Neural cell (in vitro differentiated cells): Measurements from ENCODE around the gene MAP3K5. TPM values are rescaled to one million over a fixed set of nuclear protein-coding genes. Genes with fewer than 3 reads are reported as not detected.

Experiments used
- H2AFZ ChIP-seq: fragments of 200-600, 300-800 bp; sonication (generic), shearing (Covaris generic); 2 replicates; pipeline ENCODE4 v1.6.0; 2014; ENCODE audit warnings: low read depth, mild to moderate bottlenecking, antibody characterized with exemption, low read length, moderate library complexity
- H3F3A ChIP-seq: fragments of 200-600 bp; shearing (Covaris generic); 2 replicates; pipeline ENCODE4 v1.6.1; 2016; ENCODE audit warnings: mild to moderate bottlenecking, moderate library complexity, mixed read lengths, antibody characterized with exemption, low read length; ENCODE audit not compliant: insufficient read depth, poor library complexity, severe bottlenecking
- H3K27ac ChIP-seq: fragments of 200-600, 300-800 bp; sonication (generic), shearing (Covaris generic); 2 replicates; pipeline ENCODE4 v1.5.1; 2014; ENCODE audit warnings: mild to moderate bottlenecking, low read length, moderate library complexity
- H3K27me3 ChIP-seq: fragments of 300-800, 200-600 bp; sonication (generic), shearing (Covaris generic); 2 replicates; pipeline ENCODE4 v1.6.0; 2014; ENCODE audit warnings: mild to moderate bottlenecking, low read depth, low read length, moderate library complexity; ENCODE audit not compliant: insufficient read depth
- H3K36me3 ChIP-seq: fragments of 300-800, 200-600 bp; sonication (generic), shearing (Covaris generic); 2 replicates; pipeline ENCODE4 v1.5.1; 2014; ENCODE audit warnings: mild to moderate bottlenecking, antibody characterized with exemption, low read length, moderate library complexity; ENCODE audit not compliant: insufficient read depth
- H3K4me2 ChIP-seq: fragments of 300-800, 200-600 bp; sonication (generic), shearing (Covaris generic); 2 replicates; pipeline ENCODE4 v1.6.0; 2014; ENCODE audit warnings: mild to moderate bottlenecking, low read length
- H3K4me3 ChIP-seq: fragments of 300-800, 200-600 bp; sonication (generic), shearing (Covaris generic); 2 replicates; pipeline ENCODE4 v1.5.1; 2014; ENCODE audit warnings: mild to moderate bottlenecking, low read length, moderate library complexity
- H3K79me2 ChIP-seq: fragments of 200-600 bp; shearing (Covaris generic); replicated peaks from 2 replicates; pipeline ENCODE4 v1.6.0; 2014; ENCODE audit warnings: mild to moderate bottlenecking, low read length, moderate library complexity; ENCODE audit not compliant: insufficient read depth
- H3K9ac ChIP-seq: fragments of 300-800, 200-600 bp; sonication (generic), shearing (Covaris generic); 2 replicates; pipeline ENCODE4 v1.6.1; 2016; ENCODE audit warnings: mild to moderate bottlenecking, low read length, mixed read lengths
- H3K9me2 ChIP-seq: fragments of 200-600 bp; shearing (Covaris generic); 2 replicates; pipeline ENCODE4 v1.6.1; 2016; ENCODE audit warnings: mild to moderate bottlenecking, low read length, mixed read lengths; ENCODE audit not compliant: insufficient read depth
- H3K9me3 ChIP-seq: fragments of 200-600, 300-800 bp; sonication (generic), shearing (Covaris generic); 2 replicates; pipeline ENCODE4 v1.6.1; 2016; ENCODE audit warnings: mild to moderate bottlenecking, mixed run types, low read length, moderate library complexity, mixed read lengths
- H4K20me1 ChIP-seq: fragments of 200-600 bp; shearing (Covaris generic); 2 replicates; pipeline ENCODE4 v1.6.1; 2016; ENCODE audit warnings: mild to moderate bottlenecking, mixed run types; ENCODE audit not compliant: insufficient read depth
- EP300 ChIP-seq: fragments of 450-650 bp; conservative IDR thresholded peaks from 2 replicates; pipeline ENCODE4 v1.6.1; 2014; ENCODE audit warnings: antibody characterized with exemption, mild to moderate bottlenecking, moderate library complexity; ENCODE audit not compliant: poor library complexity, severe bottlenecking
- EZH2 ChIP-seq: fragments of 200-600, 300-800 bp; shearing (Covaris generic), sonication (generic); IDR thresholded peaks from 2 replicates; pipeline ENCODE4 v1.6.1; 2014; ENCODE audit warnings: antibody characterized with exemption, low read length, borderline replicate concordance, mild to moderate bottlenecking; ENCODE audit not compliant: insufficient read depth, poor library complexity, severe bottlenecking
- MXI1 ChIP-seq: fragments of 450-650 bp; conservative IDR thresholded peaks from 2 replicates; pipeline ENCODE4 v1.6.1; 2014; ENCODE audit warnings: antibody characterized with exemption, mild to moderate bottlenecking; ENCODE audit not compliant: poor library complexity, severe bottlenecking
- POLR2AphosphoS5 ChIP-seq: IDR thresholded peaks from 2 replicates; pipeline ENCODE4 v1.6.1; 2012
- RAD21 ChIP-seq: fragments of 450-650 bp; conservative IDR thresholded peaks from 2 replicates; pipeline ENCODE4 v1.6.1; 2014; ENCODE audit warnings: antibody characterized with exemption, mild to moderate bottlenecking, moderate library complexity
- SMC3 ChIP-seq: fragments of 450-650 bp; conservative IDR thresholded peaks from 2 replicates; pipeline ENCODE4 v1.6.1; 2014; ENCODE audit warnings: antibody characterized with exemption, mild to moderate bottlenecking, moderate library complexity; ENCODE audit not compliant: poor library complexity
- TAF1 ChIP-seq: IDR thresholded peaks from 2 replicates; pipeline ENCODE4 v1.6.1; 2012; ENCODE audit warnings: low read depth
- polyA plus RNA-seq: library from polyadenylated mRNA; depleted of rRNA; stranded (reverse); fragments of >200 nt; gene quantifications from 2 replicates; pipeline ENCODE4 v1.2.3, GENCODE V29; 2014
- TF ChIP-seq, protein P1 (sequence below): fragments of 450-650 bp; IDR thresholded peaks from 2 replicates; pipeline ENCODE4 v1.5.1; 2014; ENCODE audit warnings: antibody characterized with exemption, mild to moderate bottlenecking, moderate library complexity; ENCODE audit not compliant: poor library complexity, severe bottlenecking
- TF ChIP-seq, protein P2 (sequence below): IDR thresholded peaks from 2 replicates; pipeline ENCODE4 v1.6.1; 2012; ENCODE audit warnings: borderline replicate concordance

The MAP3K5 gene
- polyA plus RNA-seq, 1 donor from 2014 or later = 2.0 TPM

DNA sequence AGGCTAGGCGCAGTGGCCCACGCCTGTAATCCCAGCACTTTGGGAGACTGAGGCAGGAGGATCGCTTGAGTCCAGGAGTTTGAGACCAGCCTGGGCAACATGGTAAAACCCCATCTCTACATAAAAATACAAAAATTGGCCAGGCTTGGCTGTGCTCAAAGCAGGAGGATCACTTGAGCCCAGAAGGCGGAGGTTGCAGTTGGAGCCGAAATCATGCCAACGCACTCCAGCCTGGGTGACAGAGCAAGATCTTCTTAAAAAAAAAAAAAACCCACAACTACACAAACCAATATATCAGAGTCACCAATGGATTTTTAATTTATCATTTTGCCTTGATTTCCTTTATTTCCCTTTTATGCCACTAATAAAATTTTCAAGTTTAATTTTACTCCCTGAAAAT, 9.3 kb downstream of the MAP3K5 start:
- H3K27ac ChIP-seq = no peak overlapping the region
- TF ChIP-seq POLR2AphosphoS5 = no peak
- TF ChIP-seq EP300 = no peak
- TF ChIP-seq TAF1 = no peak
- TF ChIP-seq, protein P1, sequence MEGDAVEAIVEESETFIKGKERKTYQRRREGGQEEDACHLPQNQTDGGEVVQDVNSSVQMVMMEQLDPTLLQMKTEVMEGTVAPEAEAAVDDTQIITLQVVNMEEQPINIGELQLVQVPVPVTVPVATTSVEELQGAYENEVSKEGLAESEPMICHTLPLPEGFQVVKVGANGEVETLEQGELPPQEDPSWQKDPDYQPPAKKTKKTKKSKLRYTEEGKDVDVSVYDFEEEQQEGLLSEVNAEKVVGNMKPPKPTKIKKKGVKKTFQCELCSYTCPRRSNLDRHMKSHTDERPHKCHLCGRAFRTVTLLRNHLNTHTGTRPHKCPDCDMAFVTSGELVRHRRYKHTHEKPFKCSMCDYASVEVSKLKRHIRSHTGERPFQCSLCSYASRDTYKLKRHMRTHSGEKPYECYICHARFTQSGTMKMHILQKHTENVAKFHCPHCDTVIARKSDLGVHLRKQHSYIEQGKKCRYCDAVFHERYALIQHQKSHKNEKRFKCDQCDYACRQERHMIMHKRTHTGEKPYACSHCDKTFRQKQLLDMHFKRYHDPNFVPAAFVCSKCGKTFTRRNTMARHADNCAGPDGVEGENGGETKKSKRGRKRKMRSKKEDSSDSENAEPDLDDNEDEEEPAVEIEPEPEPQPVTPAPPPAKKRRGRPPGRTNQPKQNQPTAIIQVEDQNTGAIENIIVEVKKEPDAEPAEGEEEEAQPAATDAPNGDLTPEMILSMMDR = no peak
- no peak for TF ChIP-seq SMC3
- no peak for TF ChIP-seq EZH2
- TF ChIP-seq, protein P2, sequence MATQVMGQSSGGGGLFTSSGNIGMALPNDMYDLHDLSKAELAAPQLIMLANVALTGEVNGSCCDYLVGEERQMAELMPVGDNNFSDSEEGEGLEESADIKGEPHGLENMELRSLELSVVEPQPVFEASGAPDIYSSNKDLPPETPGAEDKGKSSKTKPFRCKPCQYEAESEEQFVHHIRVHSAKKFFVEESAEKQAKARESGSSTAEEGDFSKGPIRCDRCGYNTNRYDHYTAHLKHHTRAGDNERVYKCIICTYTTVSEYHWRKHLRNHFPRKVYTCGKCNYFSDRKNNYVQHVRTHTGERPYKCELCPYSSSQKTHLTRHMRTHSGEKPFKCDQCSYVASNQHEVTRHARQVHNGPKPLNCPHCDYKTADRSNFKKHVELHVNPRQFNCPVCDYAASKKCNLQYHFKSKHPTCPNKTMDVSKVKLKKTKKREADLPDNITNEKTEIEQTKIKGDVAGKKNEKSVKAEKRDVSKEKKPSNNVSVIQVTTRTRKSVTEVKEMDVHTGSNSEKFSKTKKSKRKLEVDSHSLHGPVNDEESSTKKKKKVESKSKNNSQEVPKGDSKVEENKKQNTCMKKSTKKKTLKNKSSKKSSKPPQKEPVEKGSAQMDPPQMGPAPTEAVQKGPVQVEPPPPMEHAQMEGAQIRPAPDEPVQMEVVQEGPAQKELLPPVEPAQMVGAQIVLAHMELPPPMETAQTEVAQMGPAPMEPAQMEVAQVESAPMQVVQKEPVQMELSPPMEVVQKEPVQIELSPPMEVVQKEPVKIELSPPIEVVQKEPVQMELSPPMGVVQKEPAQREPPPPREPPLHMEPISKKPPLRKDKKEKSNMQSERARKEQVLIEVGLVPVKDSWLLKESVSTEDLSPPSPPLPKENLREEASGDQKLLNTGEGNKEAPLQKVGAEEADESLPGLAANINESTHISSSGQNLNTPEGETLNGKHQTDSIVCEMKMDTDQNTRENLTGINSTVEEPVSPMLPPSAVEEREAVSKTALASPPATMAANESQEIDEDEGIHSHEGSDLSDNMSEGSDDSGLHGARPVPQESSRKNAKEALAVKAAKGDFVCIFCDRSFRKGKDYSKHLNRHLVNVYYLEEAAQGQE = no peak
- TF ChIP-seq RAD21 = no peak
- TF ChIP-seq MXI1 = no peak
- no peaks in the 10 kb centered on the region for H3K79me2 ChIP-seq
- H3K36me3 ChIP-seq = no peaks in the 10 kb centered on the region
- H3K9me3 ChIP-seq = no peaks in the 10 kb centered on the region
- no peak overlapping the region for H3K4me2 ChIP-seq
- H3K9ac ChIP-seq = no peak overlapping the region
- no peak overlapping the region for H3K4me3 ChIP-seq
- no peak overlapping the region for H2AFZ ChIP-seq
- no peaks in the 10 kb centered on the region for H3K27me3 ChIP-seq
- no peaks in the 10 kb centered on the region for H4K20me1 ChIP-seq
- no peaks in the 10 kb centered on the region for H3F3A ChIP-seq
- no peaks in the 10 kb centered on the region for H3K9me2 ChIP-seq

DNA sequence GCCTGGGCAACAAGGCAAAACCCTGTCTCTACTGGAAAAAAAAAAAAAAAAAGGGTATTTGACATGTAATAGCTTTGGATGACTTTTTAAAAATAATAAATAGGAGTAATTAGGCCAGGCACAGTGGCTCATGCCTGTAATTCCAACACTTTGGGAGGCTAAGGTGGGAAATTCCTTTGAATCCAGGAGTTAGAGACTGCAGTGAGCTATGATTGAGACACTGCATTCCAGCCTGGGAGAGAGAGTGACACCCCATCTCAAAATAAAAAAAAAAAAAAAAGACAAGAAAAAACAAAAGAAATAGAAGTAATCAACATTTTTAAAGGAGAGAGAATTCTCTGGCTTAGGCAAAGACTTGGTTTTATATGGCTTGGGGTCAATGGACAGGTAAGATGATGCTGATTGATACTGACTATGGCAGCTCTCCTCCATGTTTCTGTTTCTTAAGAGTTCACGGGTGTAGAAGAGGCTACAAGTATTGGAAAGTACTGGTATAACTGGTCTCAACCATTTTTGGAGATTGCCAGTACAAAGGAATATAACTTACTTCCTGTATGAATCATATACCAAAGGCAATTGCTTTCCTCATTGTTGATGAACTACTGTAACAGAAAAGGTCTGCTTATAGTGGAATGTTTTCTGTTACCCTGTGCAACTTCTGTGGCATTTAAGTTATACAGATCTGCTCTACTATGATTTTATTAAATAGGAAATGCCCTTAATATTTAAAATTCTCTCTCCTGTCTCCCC, 10.1 kb downstream of the MAP3K5 start:
- Histone ChIP-seq H3K36me3 (no peaks in the 10 kb centered on the region), H3K9ac (no peak overlapping the region), H4K20me1 (no peaks in the 10 kb centered on the region), H3K27ac (no peak overlapping the region), H3K9me3 (no peaks in the 10 kb centered on the region), H3K79me2 (no peaks in the 10 kb centered on the region), H3K4me3 (no peak overlapping the region), H3K4me2 (no peak overlapping the region), H3K27me3 (no peaks in the 10 kb centered on the region), H3K9me2 (no peaks in the 10 kb centered on the region), H3F3A (no peaks in the 10 kb centered on the region), H2AFZ (no peak overlapping the region)
- TF ChIP-seq MXI1 (no peak), RAD21 (no peak), TAF1 (no peak), EZH2 (no peak), SMC3 (no peak), EP300 (no peak)
- TF ChIP-seq, protein P1 = no peak
- TF ChIP-seq, protein P2 = no peak
